ENCODE results near the gene HOXA11. TPM values are rescaled to one million over a fixed set of nuclear protein-coding genes. Genes with fewer than 3 reads are reported as not detected.

HOXA11 gene
- total RNA-seq, 2 donors from 2014 or later: not detected

DNA sequence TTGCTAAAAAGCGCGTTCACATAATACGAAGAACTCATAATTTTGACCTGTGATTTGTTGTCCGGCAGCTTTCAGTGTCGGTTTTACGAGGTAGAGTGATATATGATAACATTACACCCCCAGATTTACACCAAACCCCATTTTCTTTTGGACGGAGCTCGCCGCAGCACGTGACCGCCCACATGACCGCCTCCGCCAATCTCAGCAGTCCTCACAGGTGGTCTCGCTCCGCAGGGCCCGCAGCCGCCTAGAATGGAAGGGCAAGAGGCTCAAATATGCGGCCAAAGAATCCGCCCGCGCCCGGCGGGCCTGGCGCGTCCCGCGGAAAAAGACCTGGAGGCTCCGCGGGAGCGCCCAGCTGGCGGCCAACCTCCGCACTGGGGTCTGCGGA is 28.5 kb downstream of the HOXA11 start, which contains the start of gene HOXA7:
TSS of gene HOXA7 (minus strand) at position 168 of the 391 bp plus-strand sequence. CDS start at position 38, 130 bp downstream.
- no peaks in the 10 kb centered on the region for H3K36me3 ChIP-seq
- no peak within 1 kb of the TSS for H3K27ac ChIP-seq
- H3K4me3 ChIP-seq: peak within 1 kb of the TSS in 1 of 2 donors; percentile 13
- TF ChIP-seq, protein P1, sequence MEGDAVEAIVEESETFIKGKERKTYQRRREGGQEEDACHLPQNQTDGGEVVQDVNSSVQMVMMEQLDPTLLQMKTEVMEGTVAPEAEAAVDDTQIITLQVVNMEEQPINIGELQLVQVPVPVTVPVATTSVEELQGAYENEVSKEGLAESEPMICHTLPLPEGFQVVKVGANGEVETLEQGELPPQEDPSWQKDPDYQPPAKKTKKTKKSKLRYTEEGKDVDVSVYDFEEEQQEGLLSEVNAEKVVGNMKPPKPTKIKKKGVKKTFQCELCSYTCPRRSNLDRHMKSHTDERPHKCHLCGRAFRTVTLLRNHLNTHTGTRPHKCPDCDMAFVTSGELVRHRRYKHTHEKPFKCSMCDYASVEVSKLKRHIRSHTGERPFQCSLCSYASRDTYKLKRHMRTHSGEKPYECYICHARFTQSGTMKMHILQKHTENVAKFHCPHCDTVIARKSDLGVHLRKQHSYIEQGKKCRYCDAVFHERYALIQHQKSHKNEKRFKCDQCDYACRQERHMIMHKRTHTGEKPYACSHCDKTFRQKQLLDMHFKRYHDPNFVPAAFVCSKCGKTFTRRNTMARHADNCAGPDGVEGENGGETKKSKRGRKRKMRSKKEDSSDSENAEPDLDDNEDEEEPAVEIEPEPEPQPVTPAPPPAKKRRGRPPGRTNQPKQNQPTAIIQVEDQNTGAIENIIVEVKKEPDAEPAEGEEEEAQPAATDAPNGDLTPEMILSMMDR (IDR thresholded peaks at IDR 0.05): no peak
- H3K9me3 ChIP-seq: no peaks in the 10 kb centered on the region
- H3K4me1 ChIP-seq: peaks cover 0 to 58% of the 10 kb centered on the region in 2 donors
- no peak for DNase-seq (ENCODE audit: low spot score)
- H3K27me3 ChIP-seq: peaks cover 64 to 88% of the 10 kb centered on the region in 2 donors

DNA sequence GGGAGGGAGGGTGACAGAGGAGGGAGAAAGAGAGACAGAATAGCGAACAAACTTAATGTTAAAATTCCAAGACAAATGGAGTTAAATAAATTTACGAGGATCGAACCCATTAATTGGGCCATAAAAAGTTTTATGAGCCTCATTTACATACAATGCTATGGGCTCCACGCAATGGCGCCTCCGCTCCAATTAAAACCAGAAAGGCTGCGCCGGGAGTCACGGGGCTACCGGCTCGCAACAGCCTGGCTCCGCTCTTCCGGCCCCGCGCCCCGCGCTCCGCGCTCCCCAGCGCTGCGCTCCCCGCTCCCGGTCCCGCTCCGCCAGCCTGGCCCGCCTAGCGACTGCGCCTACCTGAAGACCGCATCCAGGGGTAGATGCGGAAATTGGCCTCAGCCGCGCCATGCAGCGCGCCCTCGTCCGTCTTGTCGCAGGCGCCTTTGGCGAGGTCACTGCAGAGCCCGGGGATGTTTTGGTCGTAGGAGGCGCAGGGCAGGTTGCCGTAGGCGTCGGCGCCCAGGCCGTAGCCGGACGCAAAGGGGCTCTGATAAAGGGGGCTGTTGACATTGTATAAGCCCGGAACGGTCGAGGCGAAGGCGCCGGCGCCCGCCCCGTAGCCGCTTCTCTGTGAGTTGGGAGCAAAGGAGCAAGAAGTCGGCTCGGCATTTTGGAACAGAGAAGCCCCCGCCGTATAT is 29.1 kb downstream of the HOXA11 start:
- TF ChIP-seq, protein P1 (IDR thresholded peaks at IDR 0.05): no peak
- DNase-seq (ENCODE audit: low spot score): no peak
- Histone ChIP-seq H3K27me3 (peaks cover 69 to 89% of the 10 kb centered on the region in 2 donors), H3K4me1 (peaks cover 0 to 58% of the 10 kb centered on the region in 2 donors), H3K27ac (no peak overlapping the region), H3K4me3 (peak overlapping the region in 1 of 2 donors; percentile 13), H3K36me3 (no peaks in the 10 kb centered on the region), H3K9me3 (no peaks in the 10 kb centered on the region)

DNA sequence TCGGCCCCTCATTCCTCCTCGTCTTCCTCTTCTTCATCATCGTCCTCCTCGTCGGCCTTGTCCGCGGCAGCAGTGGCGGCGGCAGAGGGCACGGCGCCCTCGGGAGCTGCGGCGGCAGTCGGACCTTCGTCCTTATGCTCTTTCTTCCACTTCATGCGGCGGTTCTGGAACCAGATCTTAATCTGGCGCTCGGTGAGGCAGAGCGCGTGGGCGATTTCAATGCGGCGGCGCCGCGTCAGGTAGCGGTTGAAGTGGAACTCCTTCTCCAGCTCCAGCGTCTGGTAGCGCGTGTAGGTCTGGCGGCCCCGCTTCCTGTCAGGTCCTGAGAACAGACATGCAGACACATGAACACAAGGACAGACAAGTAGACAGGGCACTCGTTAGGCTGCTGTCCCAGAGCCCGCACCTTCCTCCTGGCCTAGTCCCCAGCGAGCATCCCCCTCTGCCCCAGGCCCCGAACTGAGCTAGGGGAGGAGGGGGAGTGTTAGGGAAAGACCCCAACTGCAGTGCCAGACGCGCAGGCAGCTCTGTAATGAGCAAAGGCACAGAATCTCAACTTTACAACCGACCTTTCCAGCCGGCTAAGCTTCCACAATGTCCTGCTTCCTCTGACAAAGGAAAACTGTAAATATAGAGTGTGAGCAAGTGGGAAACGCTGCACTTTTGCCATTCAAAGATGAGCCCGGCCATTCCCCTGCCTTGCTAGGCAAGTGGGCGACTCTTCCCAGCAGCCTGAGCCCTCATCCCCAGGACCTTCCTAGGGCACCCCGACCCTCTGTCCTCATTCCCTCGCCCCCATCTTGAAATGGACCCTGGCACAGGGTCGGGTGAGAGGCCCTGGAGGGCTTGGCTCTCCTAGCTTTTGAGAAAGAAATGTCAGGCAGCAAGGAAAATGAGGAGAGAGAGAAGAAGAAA is 29.9 kb downstream of the HOXA11 start:
- H3K27ac ChIP-seq: no peak overlapping the region
- H3K36me3 ChIP-seq: no peaks in the 10 kb centered on the region
- H3K4me1 ChIP-seq: peaks cover 0 to 57% of the 10 kb centered on the region in 2 donors
- no peak for DNase-seq (ENCODE audit: low spot score)
- peaks cover 66 to 92% of the 10 kb centered on the region in 2 donors for H3K27me3 ChIP-seq
- no peak overlapping the region for H3K4me3 ChIP-seq
- no peaks in the 10 kb centered on the region for H3K9me3 ChIP-seq
- TF ChIP-seq, protein P1 (IDR thresholded peaks at IDR 0.05): no peak

DNA sequence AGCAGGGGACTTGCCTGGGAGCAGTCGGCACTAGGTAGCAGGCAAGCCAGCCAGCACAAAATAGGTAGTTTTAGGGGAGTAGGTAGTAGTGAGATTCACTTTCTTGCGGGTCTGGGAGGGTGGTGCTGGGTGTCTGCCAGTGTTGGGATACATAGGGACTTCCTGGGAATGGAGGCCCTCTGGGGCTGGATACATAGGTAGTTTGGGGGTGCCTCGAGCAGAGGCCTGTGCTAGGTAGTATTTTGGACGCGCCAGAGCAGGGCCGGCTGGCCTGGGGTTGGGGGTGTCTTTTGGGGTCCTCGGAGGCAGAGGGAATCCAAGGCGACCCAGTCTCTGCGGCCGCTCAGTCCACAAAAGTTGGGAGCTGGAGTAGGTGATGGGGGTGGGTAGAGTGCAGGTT is 30.7 kb downstream of the HOXA11 start:
- DNase-seq (ENCODE audit: low spot score): no peak

DNA sequence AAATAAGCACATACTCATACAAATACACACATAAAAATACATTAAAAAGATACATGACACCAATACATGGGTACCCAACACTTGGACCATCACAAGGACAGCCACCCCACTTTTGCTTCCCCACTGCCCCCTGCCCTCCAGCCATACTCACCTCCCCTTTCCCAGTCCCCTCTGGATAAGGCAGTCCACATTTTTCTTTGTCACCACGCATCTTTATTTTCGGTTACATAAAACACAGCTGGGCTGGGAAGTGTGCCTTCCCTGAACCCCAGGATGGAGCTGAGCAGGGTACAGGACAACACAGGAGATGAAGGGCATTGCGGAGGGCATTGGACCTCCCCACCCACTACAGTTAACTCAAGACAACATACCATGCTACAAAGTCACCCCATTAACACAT is 31.5 kb downstream of the HOXA11 start:
- Histone ChIP-seq H3K27ac (no peak overlapping the region), H3K4me3 (no peak overlapping the region), H3K27me3 (peaks cover 72 to 90% of the 10 kb centered on the region in 2 donors), H3K36me3 (no peaks in the 10 kb centered on the region), H3K9me3 (no peaks in the 10 kb centered on the region), H3K4me1 (peaks cover 0 to 52% of the 10 kb centered on the region in 2 donors)
- no peak for DNase-seq (ENCODE audit: low spot score)
- TF ChIP-seq, protein P1 (IDR thresholded peaks at IDR 0.05): no peak

More for the DNA sequence above, 30.7 kb downstream of the HOXA11 start:
- no peaks in the 10 kb centered on the region for H3K36me3 ChIP-seq
- no peak overlapping the region for H3K27ac ChIP-seq
- TF ChIP-seq, protein P1 (IDR thresholded peaks at IDR 0.05): no peak
- H3K4me3 ChIP-seq: no peak overlapping the region
- no peaks in the 10 kb centered on the region for H3K9me3 ChIP-seq
- H3K4me1 ChIP-seq: peaks cover 0 to 55% of the 10 kb centered on the region in 2 donors
- peaks cover 67 to 90% of the 10 kb centered on the region in 2 donors for H3K27me3 ChIP-seq
